ENCODE data around the gene SEC24D.
"Not testable (repeated sequence)": the region's sequence is repeated elsewhere in the genome, so short reads cannot be mapped to it uniquely, and the experiment has no call there.

Gene SEC24D, protein sequence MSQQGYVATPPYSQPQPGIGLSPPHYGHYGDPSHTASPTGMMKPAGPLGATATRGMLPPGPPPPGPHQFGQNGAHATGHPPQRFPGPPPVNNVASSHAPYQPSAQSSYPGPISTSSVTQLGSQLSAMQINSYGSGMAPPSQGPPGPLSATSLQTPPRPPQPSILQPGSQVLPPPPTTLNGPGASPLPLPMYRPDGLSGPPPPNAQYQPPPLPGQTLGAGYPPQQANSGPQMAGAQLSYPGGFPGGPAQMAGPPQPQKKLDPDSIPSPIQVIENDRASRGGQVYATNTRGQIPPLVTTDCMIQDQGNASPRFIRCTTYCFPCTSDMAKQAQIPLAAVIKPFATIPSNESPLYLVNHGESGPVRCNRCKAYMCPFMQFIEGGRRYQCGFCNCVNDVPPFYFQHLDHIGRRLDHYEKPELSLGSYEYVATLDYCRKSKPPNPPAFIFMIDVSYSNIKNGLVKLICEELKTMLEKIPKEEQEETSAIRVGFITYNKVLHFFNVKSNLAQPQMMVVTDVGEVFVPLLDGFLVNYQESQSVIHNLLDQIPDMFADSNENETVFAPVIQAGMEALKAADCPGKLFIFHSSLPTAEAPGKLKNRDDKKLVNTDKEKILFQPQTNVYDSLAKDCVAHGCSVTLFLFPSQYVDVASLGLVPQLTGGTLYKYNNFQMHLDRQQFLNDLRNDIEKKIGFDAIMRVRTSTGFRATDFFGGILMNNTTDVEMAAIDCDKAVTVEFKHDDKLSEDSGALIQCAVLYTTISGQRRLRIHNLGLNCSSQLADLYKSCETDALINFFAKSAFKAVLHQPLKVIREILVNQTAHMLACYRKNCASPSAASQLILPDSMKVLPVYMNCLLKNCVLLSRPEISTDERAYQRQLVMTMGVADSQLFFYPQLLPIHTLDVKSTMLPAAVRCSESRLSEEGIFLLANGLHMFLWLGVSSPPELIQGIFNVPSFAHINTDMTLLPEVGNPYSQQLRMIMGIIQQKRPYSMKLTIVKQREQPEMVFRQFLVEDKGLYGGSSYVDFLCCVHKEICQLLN

DNA sequence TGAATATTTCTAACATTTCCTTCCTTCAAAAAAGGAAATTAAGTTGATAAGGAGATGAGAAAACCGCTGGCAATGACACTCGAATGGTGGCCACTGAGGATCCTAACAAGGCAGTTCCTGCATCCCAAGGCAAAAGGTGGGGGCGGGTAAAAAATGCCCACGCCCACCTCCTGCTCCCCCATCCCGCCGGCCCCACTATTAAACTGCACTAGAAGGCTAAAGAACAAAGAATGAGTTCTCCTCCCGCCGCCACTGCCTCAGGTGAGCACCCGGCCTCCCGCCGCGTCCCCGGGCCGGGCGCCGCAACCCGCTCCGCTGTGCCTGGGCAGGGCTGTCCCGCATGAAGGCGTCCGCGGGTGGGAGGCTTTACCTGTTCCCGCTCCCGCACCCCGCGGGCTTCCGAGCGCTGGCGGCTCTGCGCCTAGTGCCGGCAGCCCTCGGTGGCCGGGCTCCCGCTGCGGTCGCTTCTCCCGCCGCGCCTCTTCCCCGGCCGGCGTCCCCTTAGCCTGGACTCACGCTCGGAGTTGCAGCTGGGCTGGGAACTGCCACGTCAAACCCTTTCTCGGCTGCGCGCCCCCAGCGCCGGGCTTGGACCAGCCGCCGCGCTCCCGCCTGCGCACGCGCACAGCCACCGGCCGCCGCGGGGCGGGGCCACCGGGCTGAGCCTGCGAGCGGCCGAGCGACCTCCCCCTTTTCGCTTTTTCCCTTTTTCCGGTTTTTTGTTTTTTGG lies at the start of gene SEC24D:
SEC24D (minus strand) TSS at position 556 of the 730 bp plus-strand sequence. CDS start 2,430 bp downstream, outside the sequence.
- DNase-seq, result peak; percentile 67

DNA sequence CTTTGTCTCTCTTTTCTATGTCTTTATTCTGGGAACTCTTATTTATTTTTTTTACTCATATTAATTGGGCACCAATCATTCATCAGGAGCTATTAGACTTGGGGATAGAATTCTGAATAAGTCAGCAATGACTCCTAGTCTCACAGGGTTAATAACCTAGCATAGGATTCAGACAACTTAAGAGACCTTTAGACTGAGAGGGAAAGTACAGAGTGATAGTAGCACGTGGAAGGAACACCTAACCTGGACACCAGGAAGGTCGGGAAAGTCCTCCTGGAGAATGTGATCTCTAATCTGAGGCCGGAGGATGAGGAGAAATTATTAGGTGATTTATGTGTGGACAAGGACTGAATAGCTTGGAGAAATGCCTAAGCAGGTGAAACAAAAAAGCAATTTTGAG lies 48.8 kb upstream of the SEC24D start:
- no peak for DNase-seq

DNA sequence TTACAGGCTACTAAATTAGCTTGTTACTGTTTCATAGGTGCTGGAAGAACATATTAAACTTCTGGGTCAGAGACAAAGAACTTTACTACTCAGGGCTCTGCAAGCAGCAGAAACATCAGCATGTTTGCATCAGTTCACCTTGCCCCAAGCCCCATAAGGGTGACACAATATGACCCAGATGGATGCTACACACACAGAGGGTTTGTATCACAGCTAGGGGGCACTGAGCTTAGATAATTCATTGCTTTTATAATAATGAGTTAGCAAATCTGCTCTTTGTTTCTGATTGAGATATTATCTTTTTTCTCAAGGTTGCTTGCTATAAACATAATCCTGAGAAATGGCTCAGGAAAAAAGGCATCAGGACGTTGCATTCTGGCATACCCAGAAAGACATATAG lies 47.9 kb upstream of the SEC24D start:
- DNase-seq, result no peak

DNA sequence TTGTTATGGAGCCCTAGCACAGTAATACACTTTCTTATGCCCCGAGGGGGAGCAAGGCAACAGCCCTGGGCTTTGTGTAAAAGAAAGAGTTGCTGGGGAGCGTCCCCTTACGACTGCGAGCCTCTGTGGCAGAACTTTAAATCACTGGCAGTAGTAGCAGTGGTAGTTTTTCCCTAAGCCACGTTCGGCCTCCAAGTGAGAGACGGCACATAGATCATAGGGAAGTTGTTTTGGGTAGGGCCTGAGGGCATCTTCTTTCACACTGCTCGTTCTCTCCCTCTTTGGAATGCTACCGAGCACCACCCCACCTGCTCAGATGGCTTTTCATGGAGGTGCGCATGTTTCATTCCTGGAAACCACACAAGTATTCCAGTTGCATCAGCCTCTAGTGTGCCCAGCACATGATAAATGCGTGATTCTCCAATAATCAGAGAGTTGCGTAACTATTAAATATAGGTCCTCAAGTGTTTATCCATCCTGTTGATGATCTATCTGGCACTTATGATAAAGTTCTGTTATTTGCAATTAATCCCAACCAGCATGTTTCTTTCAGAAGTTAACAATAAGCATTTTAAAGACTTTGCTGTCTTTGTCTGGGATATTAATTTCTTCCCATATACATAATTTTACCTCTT lies 45.7 kb upstream of the SEC24D start:
- no peak for DNase-seq

DNA sequence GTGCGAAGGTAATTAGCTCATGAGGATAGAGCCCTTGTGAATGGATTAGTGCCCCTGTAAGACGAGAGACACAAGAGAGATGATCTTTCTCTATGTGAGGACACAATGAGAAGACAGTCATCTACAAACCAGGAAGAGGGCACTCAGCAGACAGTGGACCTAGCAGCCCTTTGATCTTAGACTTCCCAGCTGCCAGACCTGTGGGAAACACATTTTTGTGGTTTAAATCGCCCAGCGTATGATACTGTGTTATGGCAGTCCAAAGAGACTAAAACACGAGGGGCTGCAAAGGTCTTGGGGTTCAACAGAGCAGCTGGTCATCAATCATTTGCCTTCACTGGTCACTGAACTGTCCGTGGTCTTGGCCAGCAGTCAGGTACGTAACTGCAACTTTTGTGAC lies 43.5 kb upstream of the SEC24D start:
- DNase-seq, result no peak

DNA sequence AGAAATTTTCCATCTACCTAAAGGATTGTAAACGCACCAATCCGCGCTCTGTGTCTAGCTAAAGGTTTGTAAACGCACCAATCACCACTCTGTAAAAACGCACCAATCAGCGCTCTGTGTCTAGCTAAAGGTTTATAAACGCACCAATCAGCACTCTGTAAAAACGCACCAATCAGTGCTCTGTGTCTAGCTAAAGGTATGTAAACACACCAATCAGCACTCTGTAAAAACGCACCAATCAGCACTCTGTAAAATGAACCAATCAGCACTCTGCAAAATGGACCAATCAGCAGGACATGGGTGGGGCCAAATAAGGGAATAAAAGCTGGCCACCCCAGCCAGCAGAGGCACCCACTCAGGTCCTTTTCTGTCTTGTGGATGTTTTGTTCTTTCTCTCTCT lies 42.6 kb upstream of the SEC24D start:
- not testable (repeated sequence) for DNase-seq

DNA sequence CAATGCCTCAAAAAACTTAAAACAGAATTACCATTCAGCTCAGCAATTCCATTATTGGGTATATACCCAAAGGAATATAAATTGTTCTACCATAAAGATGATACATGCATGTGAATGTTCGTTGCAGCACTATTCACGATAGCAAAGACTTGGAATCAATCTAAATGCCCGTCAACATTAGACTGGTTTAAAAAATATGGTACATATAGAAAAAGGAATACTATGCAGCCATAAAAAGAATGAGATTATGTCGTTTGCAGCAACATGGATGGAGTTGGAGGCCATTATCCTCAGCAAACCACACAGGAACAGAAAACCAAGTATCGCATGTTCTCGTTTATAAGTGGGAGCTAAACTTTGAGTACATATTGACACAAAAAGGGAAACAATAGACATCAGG lies 41.9 kb upstream of the SEC24D start:
- DNase-seq, result no peak

DNA sequence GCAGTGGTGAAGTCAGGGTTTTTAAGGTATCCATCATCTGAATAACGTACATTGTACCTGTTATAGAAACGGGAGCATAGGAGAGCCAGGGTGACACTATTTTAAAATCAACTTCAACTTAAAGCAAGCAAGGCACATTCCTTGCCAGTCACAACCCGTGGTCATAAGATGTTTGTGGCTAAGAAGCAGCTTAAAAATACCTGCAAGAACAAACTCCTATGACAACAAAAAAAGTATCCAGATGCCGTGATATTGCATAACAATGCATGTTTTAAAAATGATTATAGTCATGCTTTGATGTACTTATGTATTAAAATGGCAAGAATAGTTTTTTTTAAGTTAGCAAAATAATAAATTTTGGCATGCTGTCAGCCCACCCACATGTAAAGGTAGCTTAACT lies 36.3 kb upstream of the SEC24D start:
- no peak for DNase-seq

DNA sequence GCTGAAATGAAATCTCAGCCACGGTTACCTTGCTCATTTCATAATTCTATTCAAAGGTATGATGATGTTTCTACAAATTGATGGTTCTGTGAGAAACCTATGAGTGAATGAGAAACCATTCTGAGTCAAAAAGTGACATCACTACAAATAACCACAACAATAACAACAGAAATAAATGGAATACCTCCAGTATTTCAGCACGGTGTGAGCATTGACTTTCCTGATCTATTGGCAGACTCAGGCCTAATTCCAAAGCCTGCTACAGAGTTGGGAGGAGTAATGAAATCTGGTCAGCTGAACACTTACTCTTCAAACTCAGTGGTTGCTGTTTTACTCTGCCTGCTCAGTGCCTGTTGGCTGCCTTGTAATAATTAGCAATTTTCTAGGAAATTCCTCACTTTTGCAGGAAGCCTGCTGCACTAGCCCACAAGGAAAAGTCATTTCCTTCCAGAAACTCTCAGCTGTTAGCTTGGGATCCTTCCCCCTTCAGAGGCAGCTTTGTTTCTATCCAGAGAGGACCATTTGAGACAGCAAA lies 33.9 kb upstream of the SEC24D start:
- no peak for DNase-seq

DNA sequence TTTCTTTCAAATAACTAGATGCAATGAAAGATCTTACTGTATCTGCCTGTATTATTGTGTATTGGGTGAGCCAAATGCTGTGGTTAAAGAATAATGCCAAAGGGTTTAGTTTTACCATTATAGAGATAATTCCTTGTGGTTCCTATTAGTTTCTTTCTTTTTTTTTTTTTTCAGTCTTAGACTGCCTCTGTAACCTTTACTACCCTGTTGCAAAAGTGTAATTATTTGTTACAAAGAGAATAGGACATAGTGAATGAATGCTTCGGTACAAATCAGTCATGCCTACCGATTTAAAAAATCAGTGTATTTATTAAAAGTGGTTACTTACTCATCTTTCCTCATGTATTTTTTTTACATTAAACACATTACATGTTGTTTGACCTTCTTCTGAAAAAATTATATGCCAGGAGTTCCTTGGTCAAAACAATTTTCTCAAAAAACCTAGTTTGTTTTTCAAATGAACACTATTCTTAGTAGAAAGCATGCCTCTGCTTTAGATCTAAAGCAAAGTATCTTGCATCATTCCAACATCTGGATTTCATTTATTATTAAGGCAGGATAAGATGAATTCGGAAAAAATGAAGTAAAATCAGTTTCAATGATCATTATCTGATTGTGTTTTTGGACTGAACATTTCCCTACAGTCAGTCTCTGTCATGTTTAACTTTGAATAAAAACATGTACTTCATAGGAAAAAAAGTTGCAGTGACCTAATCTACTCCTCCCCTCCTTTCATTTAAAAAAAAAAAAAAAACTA lies 31.6 kb upstream of the SEC24D start:
- DNase-seq, result no peak

DNA sequence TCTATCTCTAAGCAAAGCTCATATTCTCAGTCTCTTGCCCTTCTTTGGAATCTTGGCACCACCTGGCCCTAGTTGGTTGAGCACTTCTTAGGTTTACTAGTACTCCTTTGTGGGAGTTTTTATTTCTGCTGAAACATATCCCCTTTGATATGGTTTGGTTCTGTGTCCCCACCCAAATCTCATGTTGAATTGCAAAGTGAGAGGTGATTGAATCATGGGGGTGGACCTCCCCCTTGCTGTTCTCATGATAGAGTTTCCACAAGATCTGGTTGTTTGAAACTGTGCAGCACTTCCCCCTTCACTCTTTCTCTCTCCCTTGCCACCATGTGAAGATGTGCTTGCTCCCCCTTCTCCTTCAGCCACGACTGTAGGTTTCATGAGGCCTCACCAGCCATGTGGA lies 30.5 kb upstream of the SEC24D start:
- no peak for DNase-seq

DNA sequence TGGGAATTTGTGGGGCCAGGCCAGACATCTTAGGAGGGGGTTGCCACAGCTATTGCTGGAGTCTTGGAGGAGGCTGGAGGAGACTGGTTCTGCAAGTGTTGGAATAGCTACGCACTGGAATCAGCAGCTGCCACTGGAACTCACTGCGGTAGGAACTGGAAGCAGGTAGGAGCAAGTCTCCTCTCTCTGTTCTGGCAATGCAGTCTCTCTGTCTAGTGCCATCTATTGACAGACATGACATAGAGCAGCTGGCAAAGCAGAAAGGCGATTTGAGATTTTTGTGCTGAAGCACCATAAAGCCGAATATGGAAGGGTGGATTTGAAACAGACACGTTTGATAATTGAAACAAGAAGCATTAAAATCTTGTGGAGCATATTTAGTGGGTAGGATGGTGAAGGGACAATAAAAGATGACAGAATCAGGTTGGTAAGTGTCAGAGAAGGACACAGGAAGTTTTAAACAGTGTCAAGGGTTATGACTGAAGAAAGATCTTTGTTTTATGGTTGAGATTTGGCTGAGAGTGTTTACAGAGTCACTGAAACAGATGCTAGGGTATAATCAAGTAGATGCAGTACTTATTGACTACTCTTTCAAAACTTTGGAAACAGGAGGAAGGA lies 29.3 kb upstream of the SEC24D start:
- no peak for DNase-seq

DNA sequence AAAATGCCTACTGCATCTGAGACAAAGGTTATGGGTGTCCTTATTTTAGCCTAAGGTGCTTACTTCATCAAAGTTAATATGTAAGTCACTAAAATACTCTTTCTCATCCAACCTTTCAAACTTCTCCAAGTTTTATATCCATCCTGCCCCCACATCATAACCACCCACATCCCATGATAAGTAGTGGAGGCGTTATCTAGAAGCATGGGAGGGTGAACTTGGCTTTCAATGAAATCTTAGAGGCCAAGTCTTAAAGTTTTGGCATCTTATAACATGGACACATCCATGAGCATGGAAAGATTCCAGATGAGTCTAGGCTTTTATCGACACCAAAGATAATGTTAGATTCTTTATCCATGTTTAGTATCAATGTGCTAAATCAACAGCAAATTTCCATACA lies 22.9 kb upstream of the SEC24D start:
- no peak for DNase-seq

DNA sequence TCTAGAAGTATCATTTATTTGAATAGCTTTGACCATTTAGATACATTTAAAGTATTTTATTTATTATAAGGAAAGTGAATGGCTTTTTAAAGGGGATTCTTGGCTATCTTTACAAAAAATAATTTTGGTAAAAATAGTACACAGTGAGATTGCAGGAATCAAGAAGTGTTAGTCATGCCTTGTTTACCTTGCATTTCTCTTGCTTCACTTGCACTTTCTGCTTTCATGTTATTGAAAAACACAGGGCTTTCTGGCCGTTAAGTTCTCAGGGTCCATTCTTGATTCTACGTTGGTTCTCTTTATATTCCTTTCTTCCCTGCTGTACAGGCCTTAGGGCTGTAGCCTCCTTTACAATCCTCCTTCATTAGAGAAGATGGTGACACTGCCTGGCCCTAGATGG lies 21.8 kb upstream of the SEC24D start:
- DNase-seq, result no peak

DNA sequence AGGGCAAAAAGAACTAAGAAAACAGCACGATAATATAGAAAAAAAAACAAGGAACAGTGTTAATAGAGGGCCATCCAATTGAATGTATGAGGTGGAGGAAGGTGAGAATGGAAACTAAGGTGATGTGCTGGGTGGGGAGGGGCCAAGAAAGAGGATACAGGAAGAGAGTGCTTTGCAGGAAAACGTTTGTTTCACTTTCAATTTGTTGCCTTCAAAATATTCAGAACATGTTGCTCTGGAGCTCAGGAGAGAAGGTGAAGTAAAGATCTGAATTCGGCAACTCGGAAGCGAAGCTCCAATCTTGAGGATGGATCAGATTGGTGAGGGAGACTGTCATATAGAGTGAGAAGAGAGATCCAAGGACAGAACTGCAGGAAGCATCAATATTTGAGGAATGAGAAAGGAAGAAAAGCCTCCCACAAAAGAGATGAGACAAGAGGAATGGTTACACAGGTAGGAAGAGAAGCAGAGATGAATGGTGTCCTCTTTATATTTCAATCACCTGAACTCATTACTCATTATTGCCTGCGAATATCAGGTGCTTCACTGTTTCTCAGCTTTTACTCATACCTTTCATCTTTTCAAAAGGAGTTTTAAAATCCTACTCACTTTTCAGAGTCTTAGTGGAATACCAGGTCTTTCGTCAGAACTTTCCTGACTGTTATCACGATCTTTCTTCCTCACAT lies 14.7 kb upstream of the SEC24D start:
- peak; percentile 3 for DNase-seq

DNA sequence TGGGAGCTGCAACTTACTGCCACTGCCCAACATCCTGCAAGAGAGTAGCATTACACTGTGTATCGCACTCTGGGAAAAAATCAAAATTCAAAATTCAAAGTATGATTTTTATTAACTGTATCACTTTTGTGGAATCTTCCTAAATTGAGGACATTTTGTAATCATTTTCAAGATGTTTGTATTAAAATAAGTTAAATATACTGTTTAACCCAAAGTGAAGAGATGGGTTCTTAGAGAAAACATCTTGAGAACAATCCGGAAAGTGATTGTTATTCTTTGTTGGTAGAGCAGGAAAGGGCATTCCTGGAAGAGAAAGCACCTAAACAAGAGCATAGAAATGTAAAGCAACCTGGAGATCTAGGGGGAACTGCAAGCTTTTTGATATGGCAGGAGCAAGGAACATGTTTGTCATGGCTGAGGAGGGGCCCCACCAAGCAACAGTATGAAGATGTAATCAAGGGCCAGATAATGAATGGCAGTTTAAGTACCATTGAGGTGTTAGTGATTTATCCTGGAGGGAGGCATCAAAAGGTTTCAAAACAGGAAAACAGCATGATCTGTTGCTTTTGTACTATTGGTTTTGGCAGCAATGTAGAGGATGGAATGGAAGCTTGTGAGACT lies 14.1 kb upstream of the SEC24D start:
- no peak for DNase-seq

DNA sequence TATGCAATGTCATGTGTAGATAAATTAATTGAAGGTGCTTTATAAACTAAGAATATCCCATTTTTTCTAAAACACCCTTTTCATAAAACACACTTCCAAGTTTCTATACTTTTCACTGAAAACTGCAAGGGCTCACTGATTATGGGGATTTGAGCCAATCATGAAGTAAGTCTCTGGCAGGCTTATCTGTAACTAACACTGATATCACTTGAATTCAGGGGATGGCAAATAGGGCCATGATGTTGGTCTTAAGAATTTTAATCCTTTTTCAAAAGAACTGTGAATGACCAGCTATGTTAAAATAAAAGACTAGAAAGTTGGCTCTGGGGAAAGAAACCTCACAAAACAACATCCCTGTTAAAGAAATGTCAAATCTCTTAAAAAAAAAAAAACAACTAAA lies 13.0 kb upstream of the SEC24D start:
- no peak for DNase-seq

DNA sequence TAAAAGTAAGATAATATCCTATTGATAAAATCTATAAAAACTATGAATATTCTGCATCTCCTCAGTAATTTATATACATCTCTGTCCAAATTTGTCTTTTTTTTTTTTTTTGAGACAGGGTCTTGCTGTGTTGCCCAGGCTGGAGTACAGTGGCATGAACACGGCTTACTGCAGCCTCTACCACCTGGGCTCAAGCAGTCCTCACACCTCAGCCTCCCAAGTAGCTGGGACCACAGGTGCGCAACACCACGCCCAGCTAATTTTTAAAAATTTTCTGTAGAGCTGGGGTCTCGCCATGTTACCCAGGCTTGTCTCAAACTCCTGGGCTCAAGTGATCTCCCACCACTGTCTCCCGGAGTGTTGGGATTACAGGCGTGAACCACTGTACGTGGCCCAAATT lies 12.3 kb upstream of the SEC24D start:
- DNase-seq, result no peak

DNA sequence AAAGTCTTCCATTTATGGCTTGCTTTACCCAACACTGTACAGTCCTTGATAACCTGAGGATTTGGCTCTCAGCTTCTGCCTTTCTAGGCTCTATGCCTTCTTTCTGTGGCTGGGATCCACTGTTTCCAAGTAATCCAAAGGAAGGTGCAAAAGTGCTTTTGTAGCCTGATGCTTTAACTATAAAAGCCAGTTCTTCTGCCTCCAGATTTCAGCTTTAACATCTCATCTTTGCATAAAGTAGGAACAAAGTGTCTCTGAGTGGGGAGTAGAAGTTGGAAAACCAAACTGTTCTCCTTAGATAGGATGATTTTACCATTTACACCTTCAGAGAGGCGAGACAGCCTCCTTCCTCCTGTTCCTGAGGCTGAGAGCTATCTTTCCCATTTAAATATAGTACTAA lies 11.1 kb upstream of the SEC24D start:
- no peak for DNase-seq

DNA sequence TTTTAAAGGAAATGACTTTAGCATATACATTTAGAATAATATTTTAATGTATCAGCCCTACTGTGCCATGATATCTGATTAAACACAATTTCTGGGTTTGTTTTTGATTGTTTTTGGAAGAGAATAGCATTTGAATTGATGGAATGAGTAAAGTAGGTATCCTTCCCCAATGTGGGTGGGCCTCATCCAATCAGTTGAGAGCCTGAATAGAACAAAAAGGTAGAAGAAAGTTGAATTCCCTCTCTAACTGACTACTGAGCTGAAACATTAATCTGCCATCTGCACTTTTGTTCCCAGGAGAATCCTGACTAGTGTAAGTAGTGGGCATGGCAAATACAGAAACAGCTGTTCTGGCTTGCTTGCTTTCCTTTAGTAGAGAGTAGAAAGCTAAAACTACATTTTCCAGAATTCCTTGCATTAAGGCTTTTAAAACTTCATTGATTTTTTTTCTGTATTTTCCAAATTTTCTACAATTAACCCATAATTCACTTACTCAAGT lies 9.7 kb upstream of the SEC24D start:
- no peak for DNase-seq

Measured in NK-92 treated with Interleukin-12 subunit alpha and Interleukin-12 subunit beta, amount 100 ng/mL, for 24 hours (cell line).